Stimulated activated CD8-positive, alpha-beta memory T cell treated with anti-CD3 and anti-CD28 coated beads, Interleukin-7, amount 100 ng/mL, for 4 hours (primary cell): ENCODE data around the gene CDX1.

ENCODE experiments used
- DNase-seq, 2 donors: peaks; one replicate each; pipeline ENCODE4 v3.0.0-alpha.2; 2020; ENCODE audit warnings: low read depth in 2 of 2

Gene CDX1

GRCh38 chr5:150146862-150147601 is 19.5 kb upstream of the CDX1 start:
- DNase-seq, result no peak

GRCh38 chr5:150147670-150148069 is 18.9 kb upstream of the CDX1 start:
- no peak for DNase-seq

GRCh38 chr5:150148117-150148927 is 18.3 kb upstream of the CDX1 start:
- no peak for DNase-seq

- DNase-seq, result no peak
These were observed 17.0 kb upstream of the CDX1 start for GRCh38 chr5:150149618-150150017.

- DNase-seq, result no peak
These were observed 13.7 kb upstream of the CDX1 start for GRCh38 chr5:150152636-150153462.

- no peak for DNase-seq
These were observed 13.1 kb upstream of the CDX1 start for GRCh38 chr5:150153483-150153882.

- no peak for DNase-seq
These were observed 12.5 kb upstream of the CDX1 start for GRCh38 chr5:150153957-150154617.

- no peak for DNase-seq
These were observed 11.9 kb upstream of the CDX1 start for GRCh38 chr5:150154618-150155128.

GRCh38 chr5:150155258-150156026 is 11.1 kb upstream of the CDX1 start, which contains the start of gene PDGFRB:
Gene PDGFRB, minus strand, starts transcription at chr5:150155845. Its CDS starts 18,798 bp downstream, at chr5:150137047.
- peak; percentile 41 to 53 for DNase-seq

GRCh38 chr5:150156027-150156368 is 10.6 kb upstream of the CDX1 start:
- DNase-seq, result no peak

- DNase-seq, result no peak
These were observed 10.0 kb upstream of the CDX1 start for GRCh38 chr5:150156540-150156939.

GRCh38 chr5:150157168-150157567 is 9.4 kb upstream of the CDX1 start:
- no peak for DNase-seq

- DNase-seq, result no peak
These were observed 8.2 kb upstream of the CDX1 start for GRCh38 chr5:150158170-150158949.

GRCh38 chr5:150159031-150159430 is 7.5 kb upstream of the CDX1 start:
- no peak for DNase-seq

- DNase-seq, result no peak
These were observed 6.8 kb upstream of the CDX1 start for GRCh38 chr5:150159741-150160179.

- no peak for DNase-seq
These were observed 6.0 kb upstream of the CDX1 start for GRCh38 chr5:150160448-150161081.

- peak; percentile 36 to 44 for DNase-seq
These were observed 5.1 kb upstream of the CDX1 start for GRCh38 chr5:150161242-150162141.

- DNase-seq, result no peak
These were observed 4.5 kb upstream of the CDX1 start for GRCh38 chr5:150162142-150162513.
